OCI-LY7 (cell line): ENCODE data around the gene TTC33. TPM values are rescaled to one million over a fixed set of nuclear protein-coding genes. Genes with fewer than 3 reads are reported as not detected.

ENCODE experiments used
- BruUV-seq: library from RNA; stranded (reverse); fragments of 400-500 nt; replicated peaks from 2 replicates; lab custom pipeline; 2021; lab: Mats Ljungman, UMichigan
- CTCF ChIA-PET: fragments of 300-600 bp; sonication (Branson Sonifier 250); formaldehyde crosslinking; loops from one replicate; lab custom pipeline; 2022; ENCODE audit warnings: antibody characterized with exemption; ENCODE audit not compliant: unreplicated experiment; lab: Charles Lee
- POLR2A ChIA-PET: fragments of 300-600 bp; sonication (Branson Sonifier 250); formaldehyde crosslinking; loops from one replicate; lab custom pipeline; 2022; ENCODE audit warnings: antibody characterized with exemption; lab: Charles Lee
- DNase-seq: peaks from one replicate; pipeline ENCODE4 v3.0.0-alpha.2; 2015; ENCODE audit warnings: low spot score
- H2AFZ ChIP-seq: fragments of 200-600 bp; sonication (generic), shearing (Covaris generic); 2 replicates; pipeline ENCODE4 v1.6.1; 2014; ENCODE audit warnings: mild to moderate bottlenecking, antibody characterized with exemption, low read length, moderate library complexity
- H3K27ac ChIP-seq: fragments of 200-600 bp; sonication (generic); 2 replicates; pipeline ENCODE4 v1.5.1; 2014; ENCODE audit warnings: mixed run types, low read depth, mild to moderate bottlenecking, moderate library complexity, low read length, inconsistent platforms; ENCODE audit not compliant: poor library complexity, severe bottlenecking
- H3K36me3 ChIP-seq: fragments of 200-600 bp; sonication (generic); 2 replicates; pipeline ENCODE4 v1.6.1; 2014; ENCODE audit warnings: mild to moderate bottlenecking, antibody characterized with exemption, low read length, moderate library complexity, mixed read lengths; ENCODE audit not compliant: insufficient read depth
- H3K4me1 ChIP-seq: fragments of 200-600 bp; sonication (generic); 2 replicates; pipeline ENCODE4 v1.5.1; 2014; ENCODE audit warnings: mild to moderate bottlenecking, low read length; ENCODE audit not compliant: insufficient read depth, poor library complexity, severe bottlenecking
- H3K4me2 ChIP-seq: fragments of 200-600 bp; sonication (generic); 2 replicates; pipeline ENCODE4 v1.6.1; 2014; ENCODE audit warnings: mild to moderate bottlenecking, low read length
- H3K4me3 ChIP-seq: fragments of 200-600 bp; sonication (generic); 2 replicates; pipeline ENCODE4 v1.5.1; 2014; ENCODE audit warnings: mild to moderate bottlenecking, low read depth, low read length; ENCODE audit not compliant: poor library complexity, severe bottlenecking
- H3K79me2 ChIP-seq: fragments of 200-600 bp; sonication (generic); 2 replicates; pipeline ENCODE4 v1.6.1; 2016; ENCODE audit warnings: low read depth, mild to moderate bottlenecking, low read length, moderate library complexity, mixed read lengths; ENCODE audit not compliant: insufficient read depth
- H3K9me2 ChIP-seq: fragments of 200-600 bp; sonication (generic); 2 replicates; pipeline ENCODE4 v1.6.1; 2016; ENCODE audit warnings: mild to moderate bottlenecking, low read length, mixed read lengths; ENCODE audit not compliant: insufficient read depth
- H3K9me3 ChIP-seq: fragments of 200-600 bp; sonication (generic); 2 replicates; pipeline ENCODE4 v1.6.1; 2014; ENCODE audit warnings: mild to moderate bottlenecking, mixed run types, low read length, mixed read lengths
- H4K20me1 ChIP-seq: fragments of 200-600 bp; sonication (generic); 2 replicates; pipeline ENCODE4 v1.6.1; 2014; ENCODE audit warnings: mild to moderate bottlenecking, antibody characterized with exemption, low read length, moderate library complexity, mixed read lengths; ENCODE audit not compliant: insufficient read depth
- CTCF ChIP-seq: fragments of 200-600 bp; sonication (generic); conservative IDR thresholded peaks from 2 replicates; pipeline ENCODE4 v1.5.1; 2014; ENCODE audit warnings: mild to moderate bottlenecking, antibody characterized with exemption, low read length, moderate library complexity, mixed read lengths
- EZH2phosphoT487 ChIP-seq: fragments of 200-600 bp; sonication (generic); IDR thresholded peaks from 2 replicates; pipeline ENCODE4 v1.6.1; 2018; ENCODE audit warnings: low read depth, borderline replicate concordance, mild to moderate bottlenecking, mixed run types, antibody characterized with exemption, low read length, moderate library complexity, mixed read lengths
- intact Hi-C: fragments of 100-400 bp; cut with micrococcal nuclease; formaldehyde crosslinking; loops from one replicate; pipeline ENCODE4 v1.10.0; 2022; ENCODE audit not compliant: unreplicated experiment
- total RNA-seq, 2 experiments: library from RNA; depleted of rRNA in 1 of 2; stranded (reverse); fragments of >200 nt in 1 of 2; shearing (Covaris generic) in 1 of 2; gene quantifications; 2 replicates each; pipeline ENCODE4 v1.2.3, GENCODE V29; 2014 to 2022

Gene TTC33
- total RNA-seq, 2 experiments from 2014 or later = 15.9 to 20.5 TPM

GRCh38 chr5:40502736-40503135 lies 253.0 kb downstream of the TTC33 start:
- CTCF ChIA-PET = no interaction called here
- no TSS peak for BruUV-seq

GRCh38 chr5:40501711-40502444 lies 253.9 kb downstream of the TTC33 start:
- Histone ChIP-seq H3K9me2 (no peaks in the 10 kb centered on the region), H3K4me3 (no peak overlapping the region), H3K4me1 (no peaks in the 10 kb centered on the region), H3K9me3 (no peaks in the 10 kb centered on the region), H4K20me1 (no peaks in the 10 kb centered on the region), H3K36me3 (no peaks in the 10 kb centered on the region), H3K4me2 (no peak overlapping the region), H3K79me2 (no peaks in the 10 kb centered on the region), H2AFZ (no peak overlapping the region), H3K27ac (no peak overlapping the region)
- intact Hi-C loops = no loop called here
- POLR2A ChIA-PET = interaction anchor here (0.7 kb wide), 2 partner anchors 20 to 67 kb away, joined by 4 read pairs; no protein-coding TSS in a partner anchor
- TF ChIP-seq CTCF (no peak), EZH2phosphoT487 (no peak)
- BruUV-seq = no TSS peak
- no peak for DNase-seq
- CTCF ChIA-PET = no interaction called here

More at GRCh38 chr5:40502736-40503135, 253.0 kb downstream of the TTC33 start:
- H3K4me1 ChIP-seq = no peaks in the 10 kb centered on the region
- H3K79me2 ChIP-seq = no peaks in the 10 kb centered on the region
- no peaks in the 10 kb centered on the region for H4K20me1 ChIP-seq
- H3K9me3 ChIP-seq = no peaks in the 10 kb centered on the region
- H3K4me3 ChIP-seq = no peak overlapping the region
- intact Hi-C loops = no loop called here
- no peak overlapping the region for H3K27ac ChIP-seq
- POLR2A ChIA-PET = no interaction called here
- no peak for DNase-seq
- no peaks in the 10 kb centered on the region for H3K9me2 ChIP-seq
- TF ChIP-seq EZH2phosphoT487 (no peak), CTCF (no peak)
- H3K36me3 ChIP-seq = no peaks in the 10 kb centered on the region
- no peak overlapping the region for H3K4me2 ChIP-seq
- no peak overlapping the region for H2AFZ ChIP-seq
